Measurements from ENCODE around the gene VWA3B.
A peak's percentile ranks its signal among the peaks of the same experiment; 100 is the strongest.
"Not testable (repeated sequence)": the region's sequence is repeated elsewhere in the genome, so short reads cannot be mapped to it uniquely, and the experiment has no call there.

The VWA3B gene

GRCh38 chr2:98134172-98135005 lies 47.4 kb downstream of the VWA3B start:
- DNase-seq, result peak; percentile 95 to 99 (median 98)

- DNase-seq, result peak in 2 of 3 donors; percentile 48 to 59
These were observed 50.2 kb downstream of the VWA3B start for GRCh38 chr2:98137196-98137595.

GRCh38 chr2:98138978-98139377 lies 52.0 kb downstream of the VWA3B start:
- not testable (repeated sequence) for DNase-seq

GRCh38 chr2:98140210-98140609 lies 53.2 kb downstream of the VWA3B start:
- DNase-seq, result no peak

- DNase-seq, result no peak
These were observed 55.3 kb downstream of the VWA3B start for GRCh38 chr2:98142106-98142791.

GRCh38 chr2:98145070-98145469 lies 58.1 kb downstream of the VWA3B start:
- DNase-seq, result no peak

GRCh38 chr2:98147900-98148299 lies 60.9 kb downstream of the VWA3B start:
- not testable (repeated sequence) for DNase-seq

- no peak for DNase-seq
These were observed 61.8 kb downstream of the VWA3B start for GRCh38 chr2:98148595-98149332.

GRCh38 chr2:98149333-98149697 lies 62.3 kb downstream of the VWA3B start:
- DNase-seq, result peak in 2 of 3 donors; percentile 18 to 36

GRCh38 chr2:98153481-98153880 lies 66.5 kb downstream of the VWA3B start:
- DNase-seq, result no peak

GRCh38 chr2:98155291-98155690 lies 68.3 kb downstream of the VWA3B start:
- DNase-seq, result no peak

- no peak for DNase-seq
These were observed 68.7 kb downstream of the VWA3B start for GRCh38 chr2:98155716-98156115.

- no peak for DNase-seq
These were observed 69.3 kb downstream of the VWA3B start for GRCh38 chr2:98156304-98156703.

- no peak for DNase-seq
These were observed 70.6 kb downstream of the VWA3B start for GRCh38 chr2:98157557-98157956.

GRCh38 chr2:98158305-98158704 lies 71.3 kb downstream of the VWA3B start:
- DNase-seq, result peak; percentile 23 to 45 (median 43)

GRCh38 chr2:98160554-98160953 lies 73.6 kb downstream of the VWA3B start:
- DNase-seq, result no peak

- DNase-seq, result no peak
These were observed 74.2 kb downstream of the VWA3B start for GRCh38 chr2:98161186-98161585.

GRCh38 chr2:98164256-98164655 lies 77.3 kb downstream of the VWA3B start:
- no peak for DNase-seq

GRCh38 chr2:98165516-98166071 lies 78.6 kb downstream of the VWA3B start:
- DNase-seq, result no peak

- no peak for DNase-seq
These were observed 80.9 kb downstream of the VWA3B start for GRCh38 chr2:98167916-98168315.

GRCh38 chr2:98170076-98170475 lies 83.1 kb downstream of the VWA3B start:
- DNase-seq, result peak in 1 of 3 donors; percentile 16

GRCh38 chr2:98172150-98172765 lies 85.3 kb downstream of the VWA3B start:
- no peak for DNase-seq

GRCh38 chr2:98172951-98173350 lies 86.0 kb downstream of the VWA3B start:
- peak in 2 of 3 donors; percentile 30 to 52 for DNase-seq

Measured in suppressor macrophage treated with lipopolysaccharide for 1 hour (primary cell).